ENCODE results near the gene ARAF. TPM values are rescaled to one million over a fixed set of nuclear protein-coding genes. Genes with fewer than 3 reads are reported as not detected.

Gene ARAF
- total RNA-seq, 1 donor from 2014 or later: 12.9 TPM

DNA sequence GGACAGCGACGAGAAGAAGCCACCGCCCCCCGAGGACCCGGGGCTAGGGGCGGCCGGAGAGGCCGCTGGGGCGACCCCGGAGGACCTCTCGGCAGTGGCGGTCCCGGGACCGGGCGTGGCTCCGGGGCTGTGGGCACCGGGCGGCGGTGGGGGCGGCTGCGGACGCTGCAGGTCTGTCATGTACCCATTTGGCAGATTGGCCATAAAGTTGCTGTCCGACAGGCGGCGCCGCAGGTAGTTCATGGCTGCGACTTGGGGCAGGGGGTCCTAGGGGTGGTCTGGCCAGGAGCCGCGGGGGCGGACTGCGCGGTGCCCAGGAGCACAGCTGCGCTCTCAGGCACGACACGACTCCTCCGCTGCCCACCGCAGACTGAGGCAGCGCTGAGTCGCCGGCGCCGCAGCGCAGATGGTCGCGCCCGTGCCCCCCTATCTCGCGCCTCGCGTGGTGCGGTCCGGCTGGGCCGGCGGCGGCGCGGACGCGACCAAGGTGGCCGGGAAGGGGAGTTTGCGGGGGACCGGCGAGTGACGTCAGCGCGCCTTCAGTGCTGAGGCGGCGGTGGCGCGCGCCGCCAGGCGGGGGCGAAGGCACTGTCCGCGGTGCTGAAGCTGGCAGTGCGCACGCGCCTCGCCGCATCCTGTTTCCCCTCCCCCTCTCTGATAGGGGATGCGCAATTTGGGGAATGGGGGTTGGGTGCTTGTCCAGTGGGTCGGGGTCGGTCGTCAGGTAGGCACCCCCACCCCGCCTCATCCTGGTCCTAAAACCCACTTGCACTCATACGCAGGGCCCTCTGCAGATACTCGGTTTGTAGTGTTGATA is 58.7 kb downstream of the ARAF start, which contains the start of gene SYN1:
SYN1 (minus strand) TSS at position 372 of the 817 bp plus-strand sequence; CDS start at position 243, 129 bp downstream.
- DNase-seq (ENCODE audit: low read depth in 2 of 2): peak; percentile 85 to 89

DNA sequence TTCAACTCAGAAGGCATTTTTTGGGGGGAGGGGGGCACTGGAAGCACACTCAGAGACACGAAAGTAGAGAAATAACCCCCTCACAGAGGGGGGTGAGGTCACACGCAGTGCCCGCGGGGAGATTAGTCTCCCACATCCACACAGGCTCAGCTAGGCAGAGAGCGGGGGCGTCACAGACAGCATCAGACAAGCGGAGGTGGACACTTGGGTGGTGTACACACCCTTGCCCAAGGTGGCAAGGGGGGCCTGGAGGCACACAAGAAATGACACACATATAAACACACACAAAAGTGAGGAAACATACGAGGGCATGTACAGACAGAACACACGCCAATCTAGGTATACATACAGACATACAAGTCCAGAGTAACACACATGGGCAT is 59.3 kb downstream of the ARAF start:
- DNase-seq (ENCODE audit: low read depth in 2 of 2): no peak

Other genes with a start within 250 kb of the ARAF start
- not detected in 2 replicates for gene ZNF157, start 190.6 kb upstream of the ARAF start, total RNA-seq
- gene ZNF41, start 78.0 kb upstream of the ARAF start, total RNA-seq: 5.2 and 5.8 TPM in 2 replicates
- 74.8 and 80.8 TPM in 2 replicates for gene TIMP1, start 21.2 kb downstream of the ARAF start, total RNA-seq
- under 0.01 TPM in 1 of 2 replicates, not detected in the other for gene SYN1, start 58.7 kb downstream of the ARAF start, total RNA-seq
- under 0.01 and 0.22 TPM in 2 replicates for gene CFP, start 68.7 kb downstream of the ARAF start, total RNA-seq
- gene ELK1, start 89.4 kb downstream of the ARAF start, total RNA-seq: 7.4 and 10.9 TPM in 2 replicates
- gene UXT, start 98.0 kb downstream of the ARAF start, total RNA-seq: 123 and 164 TPM in 2 replicates